RWPE2 (cell line): ENCODE measurements around the gene LCE3B.

Source experiments
- ATAC-seq: fragments of 200-7000 bp; cut with Tn5 transposase; 3 replicates; pipeline ENCODE4 v1.9.1; 2021; ENCODE audit warnings: low read depth
- DNase-seq: peaks from one replicate; pipeline ENCODE4 v3.0.0-alpha.2; 2020; ENCODE audit warnings: low spot score
- H3K27ac ChIP-seq: fragments of 450-650 bp; 2 replicates; pipeline ENCODE4 v1.5.1; 2017; ENCODE audit warnings: mild to moderate bottlenecking; ENCODE audit not compliant: poor library complexity, severe bottlenecking
- H3K27me3 ChIP-seq: fragments of 250-450 bp; sonication (Bioruptor Pico); 2 replicates; pipeline ENCODE4 v1.5.1; 2021; ENCODE audit warnings: mild to moderate bottlenecking, moderate library complexity; ENCODE audit not compliant: insufficient read depth, poor library complexity, severe bottlenecking
- H3K36me3 ChIP-seq: fragments of 250-450 bp; sonication (Bioruptor Pico); 2 replicates; pipeline ENCODE4 v1.5.1; 2020; ENCODE audit warnings: low read depth, mild to moderate bottlenecking, moderate library complexity
- H3K4me1 ChIP-seq: fragments of 250-450 bp; sonication (Bioruptor Pico); 2 replicates; pipeline ENCODE4 v1.5.1; 2021; ENCODE audit warnings: mild to moderate bottlenecking, moderate library complexity; ENCODE audit not compliant: insufficient read depth, poor library complexity, severe bottlenecking
- H3K4me3 ChIP-seq: fragments of 250-450 bp; sonication (Bioruptor Pico); 2 replicates; pipeline ENCODE4 v1.5.1; 2021; ENCODE audit warnings: mild to moderate bottlenecking, moderate library complexity; ENCODE audit not compliant: severe bottlenecking
- H3K9me3 ChIP-seq: fragments of 250-450 bp; sonication (Bioruptor Pico); 2 replicates; pipeline ENCODE4 v1.5.1; 2021; ENCODE audit warnings: mild to moderate bottlenecking, moderate library complexity; ENCODE audit not compliant: severe bottlenecking
- CTCF ChIP-seq: fragments of 450-650 bp; IDR thresholded peaks from one replicate; pipeline ENCODE4 v1.5.1; 2017; ENCODE audit warnings: mild to moderate bottlenecking, moderate library complexity; ENCODE audit not compliant: poor library complexity, severe bottlenecking

Gene LCE3B

DNA sequence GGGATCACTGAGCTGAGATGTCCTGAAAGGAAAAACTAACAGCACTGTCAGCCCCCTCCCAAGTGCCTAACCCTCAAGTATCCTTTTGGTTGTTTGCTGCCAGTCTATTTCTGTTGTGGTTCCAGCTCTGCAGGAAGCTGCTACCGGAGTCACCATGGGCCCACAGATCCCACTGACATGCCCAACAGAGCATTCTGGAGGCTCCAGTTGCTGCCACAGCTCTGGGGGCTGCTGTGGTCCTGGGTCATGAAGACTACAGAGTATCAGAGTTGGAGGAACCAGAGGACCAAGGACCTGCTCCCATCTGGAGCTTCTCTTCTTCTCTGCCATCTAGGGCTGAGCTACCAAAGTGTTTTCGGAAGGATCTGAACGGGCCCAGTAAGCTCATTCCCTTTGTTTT, 8.4 kb downstream of the LCE3B start:
- no peaks in the 10 kb centered on the region for H3K9me3 ChIP-seq
- DNase-seq (no peak), ATAC-seq (no peak)
- no peak overlapping the region for H3K4me3 ChIP-seq
- TF ChIP-seq CTCF: no peak
- no peak overlapping the region for H3K27ac ChIP-seq
- H3K4me1 ChIP-seq: no peaks in the 10 kb centered on the region
- H3K36me3 ChIP-seq: no peaks in the 10 kb centered on the region
- no peaks in the 10 kb centered on the region for H3K27me3 ChIP-seq

DNA sequence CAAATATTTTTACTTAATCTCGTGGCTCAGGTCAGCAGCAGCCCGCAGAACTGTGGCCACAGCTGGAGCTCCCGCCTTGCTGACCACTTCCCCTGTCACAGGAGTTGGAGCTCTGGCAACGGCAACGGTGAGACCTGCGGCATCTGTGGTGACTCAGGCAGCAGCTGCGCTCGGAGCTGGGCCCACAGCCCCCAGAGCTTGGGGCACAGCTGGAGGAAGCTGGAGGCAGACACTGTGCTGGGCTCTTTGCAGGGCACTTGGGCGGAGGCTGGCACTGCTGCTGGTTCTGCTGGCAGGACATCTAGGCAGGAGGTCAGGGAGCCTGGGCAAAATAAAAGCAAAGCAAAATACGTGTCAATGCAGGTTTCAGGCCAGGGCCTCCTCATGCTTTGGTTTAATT, 9.2 kb downstream of the LCE3B start, which contains the start of gene LCE3A:
TSS of gene LCE3A (minus strand) at position 301 of the 400 bp plus-strand sequence. CDS start at position 301, 0 bp downstream.
- Histone ChIP-seq H3K27me3 (no peaks in the 10 kb centered on the region), H3K27ac (no peak within 1 kb of the TSS), H3K4me1 (no peaks in the 10 kb centered on the region), H3K9me3 (no peaks in the 10 kb centered on the region), H3K36me3 (no peaks in the 10 kb centered on the region), H3K4me3 (no peak within 1 kb of the TSS)
- DNase-seq: no peak
- TF ChIP-seq CTCF: no peak
- ATAC-seq: no peak; the same call in 2 of the 3 replicates

GRCh38 chr1:152623203-152623844, 9.7 kb downstream of the LCE3B start:
- Histone ChIP-seq H3K9me3 (no peaks in the 10 kb centered on the region), H3K4me3 (no peak overlapping the region), H3K4me1 (no peaks in the 10 kb centered on the region), H3K36me3 (no peaks in the 10 kb centered on the region), H3K27me3 (no peaks in the 10 kb centered on the region), H3K27ac (no peak overlapping the region)
- peak; percentile 9 for TF ChIP-seq CTCF
- ATAC-seq (no peak), DNase-seq (no peak)

DNA sequence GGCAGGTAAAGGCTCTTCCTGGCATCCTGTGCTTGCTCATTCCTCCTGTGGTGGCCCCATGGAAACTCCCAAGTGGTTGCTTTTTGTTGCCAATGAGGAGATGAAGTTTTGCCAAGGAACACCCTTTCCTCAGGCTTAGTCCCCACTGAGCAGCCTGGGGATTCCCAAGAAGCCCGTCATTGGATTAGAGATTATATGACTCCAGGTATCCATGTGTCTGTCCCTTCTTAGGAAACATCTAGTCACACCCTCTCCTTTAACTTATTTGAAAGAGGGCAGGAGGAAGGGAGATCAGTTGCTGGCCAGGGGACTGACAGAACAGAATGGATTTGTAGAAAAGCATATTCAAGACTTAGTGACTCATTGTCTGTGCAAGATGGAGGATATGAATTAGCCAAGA, 13.1 kb downstream of the LCE3B start:
- Histone ChIP-seq H3K27ac (no peak overlapping the region), H3K27me3 (no peaks in the 10 kb centered on the region), H3K9me3 (no peaks in the 10 kb centered on the region), H3K4me1 (no peaks in the 10 kb centered on the region), H3K4me3 (no peak overlapping the region), H3K36me3 (no peaks in the 10 kb centered on the region)
- ATAC-seq (no peak), DNase-seq (no peak)
- no peak for TF ChIP-seq CTCF

DNA sequence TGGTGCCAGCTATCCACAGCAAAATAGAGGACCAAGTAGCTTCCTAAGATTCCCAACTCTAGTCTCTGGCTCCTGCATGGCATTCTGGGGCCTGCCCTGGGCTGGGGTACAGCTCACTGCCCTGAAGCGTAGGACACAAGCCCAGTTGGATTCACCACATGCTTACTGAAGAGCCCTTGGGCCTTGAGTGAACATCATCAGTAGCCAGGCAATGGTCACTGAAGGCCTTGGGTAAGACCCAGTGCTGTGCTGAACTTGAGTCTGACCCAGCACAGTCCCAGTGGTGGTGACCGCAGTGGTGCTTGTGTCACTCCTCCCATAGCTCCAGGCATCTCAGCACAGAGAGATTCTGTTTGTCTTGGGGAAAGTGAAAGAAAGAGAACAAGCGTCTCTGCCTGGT, 17.0 kb downstream of the LCE3B start:
- Histone ChIP-seq H3K36me3 (no peaks in the 10 kb centered on the region), H3K9me3 (no peaks in the 10 kb centered on the region), H3K4me1 (no peaks in the 10 kb centered on the region), H3K27me3 (no peaks in the 10 kb centered on the region), H3K27ac (no peak overlapping the region), H3K4me3 (no peak overlapping the region)
- DNase-seq (no peak), ATAC-seq (no peak)
- no peak for TF ChIP-seq CTCF
